ENCODE results near the gene SPEG. TPM values are rescaled to one million over a fixed set of nuclear protein-coding genes. Genes with fewer than 3 reads are reported as not detected.

SPEG gene
- total RNA-seq, 1 experiment from 2014 or later = 56.6 TPM

DNA sequence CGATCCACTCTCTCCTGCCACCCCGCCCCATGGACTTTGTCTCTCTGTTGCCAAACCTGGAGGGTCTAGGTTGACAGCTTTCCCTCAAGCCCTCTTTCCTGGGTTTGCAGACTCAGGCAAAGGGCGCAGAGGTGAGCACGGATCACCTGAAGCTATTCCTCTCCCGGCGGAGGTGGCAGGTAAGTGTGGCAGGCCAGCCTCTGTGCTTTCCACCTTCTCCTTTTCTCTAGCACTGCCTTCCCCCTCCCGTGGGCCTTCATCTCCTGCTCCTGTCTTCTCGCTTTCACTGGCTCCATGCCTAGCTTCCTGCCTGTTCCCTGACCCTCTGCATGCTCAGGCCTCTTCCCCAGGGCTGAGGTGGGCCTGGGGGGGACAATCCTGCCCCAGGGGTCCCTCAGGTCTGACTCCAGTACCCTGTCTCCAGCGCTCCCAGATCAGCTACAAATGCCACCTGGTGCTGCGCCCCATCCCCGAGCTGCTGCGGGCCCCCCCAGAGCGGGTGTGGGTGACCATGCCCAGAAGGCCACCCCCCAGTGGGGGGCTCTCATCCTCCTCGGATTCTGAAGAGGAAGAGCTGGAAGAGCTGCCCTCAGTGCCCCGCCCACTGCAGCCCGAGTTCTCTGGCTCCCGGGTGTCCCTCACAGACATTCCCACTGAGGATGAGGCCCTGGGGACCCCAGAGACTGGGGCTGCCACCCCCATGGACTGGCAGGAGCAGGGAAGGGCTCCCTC is 48.2 kb downstream of the SPEG start:
- Histone ChIP-seq H2AFZ (ENCODE audit: low read depth, low read length, poor library complexity, severe bottlenecking) (no peak overlapping the region), H3K4me2 (ENCODE audit: low read length) (no peak overlapping the region), H3K9me3 (ENCODE audit: control insufficient read depth in 1 of 2, insufficient read depth in 1 of 2, low read depth in 1 of 2, low read length in 2 of 2) (no peaks in the 10 kb centered on the region), H3K36me3 (ENCODE audit: control insufficient read depth in 1 of 2, insufficient read depth in 2 of 2, low read length in 2 of 2) (no peaks in the 10 kb centered on the region; a peak in 1 of 4 replicates), H3K27me3 (ENCODE audit: insufficient read depth, low read length) (no peaks in the 10 kb centered on the region), H3K79me2 (ENCODE audit: insufficient read depth, low read length) (no peaks in the 10 kb centered on the region), H4K20me1 (ENCODE audit: insufficient read depth) (no peaks in the 10 kb centered on the region), H3K4me1 (ENCODE audit: control insufficient read depth in 1 of 2, insufficient read depth in 2 of 2, low read length in 2 of 2) (peaks cover 0 to 5% of the 10 kb centered on the region in 2 experiments; a peak in 1 of 4 replicates), H3K9me2 (ENCODE audit: insufficient read depth) (no peaks in the 10 kb centered on the region), H3K27ac (ENCODE audit: low read depth, low read length) (no peak overlapping the region), H3K4me3 (replicated peaks in 1 of 2; ENCODE audit: low read depth in 1 of 2, low read length in 2 of 2) (no peak overlapping the region), H3K9ac (ENCODE audit: low read length) (no peak overlapping the region)
- BruUV-seq (replicated peaks) = no TSS peak
- TF ChIP-seq EZH2phosphoT487 (IDR thresholded peaks at IDR 0.05; ENCODE audit: borderline replicate concordance) (no peak), YY1 (IDR thresholded peaks at IDR 0.05; ENCODE audit: extremely low read depth, insufficient replicate concordance, low read depth, low read length) (no peak)
- TF ChIP-seq, protein P1, sequence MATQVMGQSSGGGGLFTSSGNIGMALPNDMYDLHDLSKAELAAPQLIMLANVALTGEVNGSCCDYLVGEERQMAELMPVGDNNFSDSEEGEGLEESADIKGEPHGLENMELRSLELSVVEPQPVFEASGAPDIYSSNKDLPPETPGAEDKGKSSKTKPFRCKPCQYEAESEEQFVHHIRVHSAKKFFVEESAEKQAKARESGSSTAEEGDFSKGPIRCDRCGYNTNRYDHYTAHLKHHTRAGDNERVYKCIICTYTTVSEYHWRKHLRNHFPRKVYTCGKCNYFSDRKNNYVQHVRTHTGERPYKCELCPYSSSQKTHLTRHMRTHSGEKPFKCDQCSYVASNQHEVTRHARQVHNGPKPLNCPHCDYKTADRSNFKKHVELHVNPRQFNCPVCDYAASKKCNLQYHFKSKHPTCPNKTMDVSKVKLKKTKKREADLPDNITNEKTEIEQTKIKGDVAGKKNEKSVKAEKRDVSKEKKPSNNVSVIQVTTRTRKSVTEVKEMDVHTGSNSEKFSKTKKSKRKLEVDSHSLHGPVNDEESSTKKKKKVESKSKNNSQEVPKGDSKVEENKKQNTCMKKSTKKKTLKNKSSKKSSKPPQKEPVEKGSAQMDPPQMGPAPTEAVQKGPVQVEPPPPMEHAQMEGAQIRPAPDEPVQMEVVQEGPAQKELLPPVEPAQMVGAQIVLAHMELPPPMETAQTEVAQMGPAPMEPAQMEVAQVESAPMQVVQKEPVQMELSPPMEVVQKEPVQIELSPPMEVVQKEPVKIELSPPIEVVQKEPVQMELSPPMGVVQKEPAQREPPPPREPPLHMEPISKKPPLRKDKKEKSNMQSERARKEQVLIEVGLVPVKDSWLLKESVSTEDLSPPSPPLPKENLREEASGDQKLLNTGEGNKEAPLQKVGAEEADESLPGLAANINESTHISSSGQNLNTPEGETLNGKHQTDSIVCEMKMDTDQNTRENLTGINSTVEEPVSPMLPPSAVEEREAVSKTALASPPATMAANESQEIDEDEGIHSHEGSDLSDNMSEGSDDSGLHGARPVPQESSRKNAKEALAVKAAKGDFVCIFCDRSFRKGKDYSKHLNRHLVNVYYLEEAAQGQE (IDR thresholded peaks at IDR 0.05; ENCODE audit: low read depth) = no peak
- TF ChIP-seq, protein P2, sequence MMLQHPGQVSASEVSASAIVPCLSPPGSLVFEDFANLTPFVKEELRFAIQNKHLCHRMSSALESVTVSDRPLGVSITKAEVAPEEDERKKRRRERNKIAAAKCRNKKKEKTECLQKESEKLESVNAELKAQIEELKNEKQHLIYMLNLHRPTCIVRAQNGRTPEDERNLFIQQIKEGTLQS (IDR thresholded peaks at IDR 0.05) = no peak
- POLR2A ChIA-PET = no interaction called here
- DNase-seq (ENCODE audit: low read depth, low spot score) (no peak), ATAC-seq (no peak)
- CTCF ChIA-PET = interaction anchor here (1.1 to 1.8 kb wide), 2 partner anchors 12 to 17 kb away, joined by 3 to 10 read pairs; partner anchors contain the start of gene GMPPA
- intact Hi-C loops (cut with micrococcal nuclease) = no loop called here
- RAD21 ChIA-PET (ENCODE audit: low non-redundant PET in 1 of 2, low total read pairs in 2 of 2, uncharacterized antibody in 2 of 2, unreplicated experiment in 2 of 2) = no interaction called here
